ENCODE results near the gene ELP6. TPM values are rescaled to one million over a fixed set of nuclear protein-coding genes. Genes with fewer than 3 reads are reported as not detected.

Gene ELP6
- total RNA-seq, 1 experiment from 2014 or later, result 62.0 TPM

DNA sequence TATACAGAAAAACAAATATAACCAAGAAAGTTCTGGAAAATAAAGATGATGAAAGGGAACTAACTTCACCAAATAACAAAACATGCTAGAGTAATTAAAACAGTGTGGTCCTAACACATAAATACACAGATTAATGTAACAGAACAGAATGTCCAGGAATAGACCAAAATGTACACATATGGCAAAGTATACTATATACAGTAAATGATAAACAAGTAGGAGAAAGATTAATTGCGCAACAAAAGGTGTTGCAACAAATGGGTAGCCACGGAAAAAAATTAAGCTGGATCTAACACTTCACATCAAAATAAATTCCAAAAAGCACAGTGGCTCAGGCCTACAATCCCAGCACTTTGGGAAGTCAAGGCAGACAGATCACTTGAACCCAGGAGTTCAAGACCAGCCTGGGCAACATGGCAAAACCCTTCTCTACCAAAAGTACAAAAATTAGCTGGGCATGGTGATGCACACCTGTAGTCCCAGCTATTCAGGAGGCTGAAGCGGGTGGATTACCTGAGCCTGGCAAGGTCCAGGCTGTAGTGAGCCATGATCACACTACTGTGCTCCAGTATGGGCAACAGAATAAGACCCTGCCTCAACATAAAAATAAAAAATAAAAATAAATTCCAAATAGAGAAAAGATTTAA, 57.6 kb downstream of the ELP6 start:
- Mint-ChIP-seq H3K27ac (no peak overlapping the region), H3K4me3 (no peak overlapping the region), H3K9me3 (peaks cover 13% of the 10 kb centered on the region), H3K4me1 (no peaks in the 10 kb centered on the region), H3K27me3 (ENCODE audit: low read depth) (no peaks in the 10 kb centered on the region), H3K36me3 (peaks cover 16% of the 10 kb centered on the region)
- ChIA-PET CTCF (interaction anchor here (2.1 kb wide), 1 partner anchor 35 kb away, joined by 7 read pairs; no protein-coding TSS in a partner anchor), POLR2A (no interaction called here)
- DNase-seq (ENCODE audit: low spot score) (no peak), ATAC-seq (no peak)
- TF ChIP-seq SMAD3 (CRISPR knock-in tag; IDR thresholded peaks at IDR 0.05; ENCODE audit: borderline replicate concordance) (no peak), MXD4 (CRISPR knock-in tag; IDR thresholded peaks at IDR 0.05; ENCODE audit: borderline replicate concordance) (no peak), ZNF423 (CRISPR knock-in tag; IDR thresholded peaks at IDR 0.05) (no peak), RELA (CRISPR knock-in tag; IDR thresholded peaks at IDR 0.05; ENCODE audit: borderline replicate concordance) (no peak), CREM (CRISPR knock-in tag; IDR thresholded peaks at IDR 0.05) (no peak), MYBL2 (CRISPR knock-in tag; IDR thresholded peaks at IDR 0.05) (no peak), FOXP1 (CRISPR knock-in tag; IDR thresholded peaks at IDR 0.05; ENCODE audit: borderline replicate concordance) (no peak), NFYB (CRISPR knock-in tag; conservative IDR thresholded peaks at IDR 0.05; ENCODE audit: low read depth) (no peak), JAZF1 (CRISPR knock-in tag; IDR thresholded peaks at IDR 0.05) (no peak), NR3C1 (CRISPR knock-in tag; conservative IDR thresholded peaks at IDR 0.05; ENCODE audit: low read depth) (no peak), ZNF121 (CRISPR knock-in tag; IDR thresholded peaks at IDR 0.05) (no peak), HMGA2 (CRISPR knock-in tag; IDR thresholded peaks at IDR 0.05) (no peak)
- TF ChIP-seq, protein P1, sequence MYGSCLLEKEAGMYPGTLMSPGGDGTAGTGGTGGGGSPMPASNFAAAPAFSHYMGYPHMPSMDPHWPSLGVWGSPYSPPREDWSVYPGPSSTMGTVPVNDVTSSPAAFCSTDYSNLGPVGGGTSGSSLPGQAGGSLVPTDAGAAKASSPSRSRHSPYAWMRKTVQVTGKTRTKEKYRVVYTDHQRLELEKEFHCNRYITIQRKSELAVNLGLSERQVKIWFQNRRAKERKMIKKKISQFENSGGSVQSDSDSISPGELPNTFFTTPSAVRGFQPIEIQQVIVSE (CRISPR knock-in tag; IDR thresholded peaks at IDR 0.05; ENCODE audit: borderline replicate concordance), result no peak
- TF ChIP-seq, protein P2, sequence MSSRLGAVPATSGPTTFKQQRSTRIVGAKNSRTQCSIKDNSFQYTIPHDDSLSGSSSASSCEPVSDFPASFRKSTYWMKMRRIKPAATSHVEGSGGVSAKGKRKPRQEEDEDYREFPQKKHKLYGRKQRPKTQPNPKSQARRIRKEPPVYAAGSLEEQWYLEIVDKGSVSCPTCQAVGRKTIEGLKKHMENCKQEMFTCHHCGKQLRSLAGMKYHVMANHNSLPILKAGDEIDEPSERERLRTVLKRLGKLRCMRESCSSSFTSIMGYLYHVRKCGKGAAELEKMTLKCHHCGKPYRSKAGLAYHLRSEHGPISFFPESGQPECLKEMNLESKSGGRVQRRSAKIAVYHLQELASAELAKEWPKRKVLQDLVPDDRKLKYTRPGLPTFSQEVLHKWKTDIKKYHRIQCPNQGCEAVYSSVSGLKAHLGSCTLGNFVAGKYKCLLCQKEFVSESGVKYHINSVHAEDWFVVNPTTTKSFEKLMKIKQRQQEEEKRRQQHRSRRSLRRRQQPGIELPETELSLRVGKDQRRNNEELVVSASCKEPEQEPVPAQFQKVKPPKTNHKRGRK (CRISPR knock-in tag; IDR thresholded peaks at IDR 0.05; ENCODE audit: borderline replicate concordance), result no peak
- TF ChIP-seq, protein P3, sequence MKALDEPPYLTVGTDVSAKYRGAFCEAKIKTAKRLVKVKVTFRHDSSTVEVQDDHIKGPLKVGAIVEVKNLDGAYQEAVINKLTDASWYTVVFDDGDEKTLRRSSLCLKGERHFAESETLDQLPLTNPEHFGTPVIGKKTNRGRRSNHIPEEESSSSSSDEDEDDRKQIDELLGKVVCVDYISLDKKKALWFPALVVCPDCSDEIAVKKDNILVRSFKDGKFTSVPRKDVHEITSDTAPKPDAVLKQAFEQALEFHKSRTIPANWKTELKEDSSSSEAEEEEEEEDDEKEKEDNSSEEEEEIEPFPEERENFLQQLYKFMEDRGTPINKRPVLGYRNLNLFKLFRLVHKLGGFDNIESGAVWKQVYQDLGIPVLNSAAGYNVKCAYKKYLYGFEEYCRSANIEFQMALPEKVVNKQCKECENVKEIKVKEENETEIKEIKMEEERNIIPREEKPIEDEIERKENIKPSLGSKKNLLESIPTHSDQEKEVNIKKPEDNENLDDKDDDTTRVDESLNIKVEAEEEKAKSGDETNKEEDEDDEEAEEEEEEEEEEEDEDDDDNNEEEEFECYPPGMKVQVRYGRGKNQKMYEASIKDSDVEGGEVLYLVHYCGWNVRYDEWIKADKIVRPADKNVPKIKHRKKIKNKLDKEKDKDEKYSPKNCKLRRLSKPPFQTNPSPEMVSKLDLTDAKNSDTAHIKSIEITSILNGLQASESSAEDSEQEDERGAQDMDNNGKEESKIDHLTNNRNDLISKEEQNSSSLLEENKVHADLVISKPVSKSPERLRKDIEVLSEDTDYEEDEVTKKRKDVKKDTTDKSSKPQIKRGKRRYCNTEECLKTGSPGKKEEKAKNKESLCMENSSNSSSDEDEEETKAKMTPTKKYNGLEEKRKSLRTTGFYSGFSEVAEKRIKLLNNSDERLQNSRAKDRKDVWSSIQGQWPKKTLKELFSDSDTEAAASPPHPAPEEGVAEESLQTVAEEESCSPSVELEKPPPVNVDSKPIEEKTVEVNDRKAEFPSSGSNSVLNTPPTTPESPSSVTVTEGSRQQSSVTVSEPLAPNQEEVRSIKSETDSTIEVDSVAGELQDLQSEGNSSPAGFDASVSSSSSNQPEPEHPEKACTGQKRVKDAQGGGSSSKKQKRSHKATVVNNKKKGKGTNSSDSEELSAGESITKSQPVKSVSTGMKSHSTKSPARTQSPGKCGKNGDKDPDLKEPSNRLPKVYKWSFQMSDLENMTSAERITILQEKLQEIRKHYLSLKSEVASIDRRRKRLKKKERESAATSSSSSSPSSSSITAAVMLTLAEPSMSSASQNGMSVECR (CRISPR knock-in tag; IDR thresholded peaks at IDR 0.05; ENCODE audit: borderline replicate concordance), result no peak
- TF ChIP-seq, protein P4, sequence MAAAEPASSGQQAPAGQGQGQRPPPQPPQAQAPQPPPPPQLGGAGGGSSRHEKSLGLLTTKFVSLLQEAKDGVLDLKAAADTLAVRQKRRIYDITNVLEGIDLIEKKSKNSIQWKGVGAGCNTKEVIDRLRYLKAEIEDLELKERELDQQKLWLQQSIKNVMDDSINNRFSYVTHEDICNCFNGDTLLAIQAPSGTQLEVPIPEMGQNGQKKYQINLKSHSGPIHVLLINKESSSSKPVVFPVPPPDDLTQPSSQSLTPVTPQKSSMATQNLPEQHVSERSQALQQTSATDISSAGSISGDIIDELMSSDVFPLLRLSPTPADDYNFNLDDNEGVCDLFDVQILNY (CRISPR knock-in tag; IDR thresholded peaks at IDR 0.05), result no peak
- TF ChIP-seq, protein P5, sequence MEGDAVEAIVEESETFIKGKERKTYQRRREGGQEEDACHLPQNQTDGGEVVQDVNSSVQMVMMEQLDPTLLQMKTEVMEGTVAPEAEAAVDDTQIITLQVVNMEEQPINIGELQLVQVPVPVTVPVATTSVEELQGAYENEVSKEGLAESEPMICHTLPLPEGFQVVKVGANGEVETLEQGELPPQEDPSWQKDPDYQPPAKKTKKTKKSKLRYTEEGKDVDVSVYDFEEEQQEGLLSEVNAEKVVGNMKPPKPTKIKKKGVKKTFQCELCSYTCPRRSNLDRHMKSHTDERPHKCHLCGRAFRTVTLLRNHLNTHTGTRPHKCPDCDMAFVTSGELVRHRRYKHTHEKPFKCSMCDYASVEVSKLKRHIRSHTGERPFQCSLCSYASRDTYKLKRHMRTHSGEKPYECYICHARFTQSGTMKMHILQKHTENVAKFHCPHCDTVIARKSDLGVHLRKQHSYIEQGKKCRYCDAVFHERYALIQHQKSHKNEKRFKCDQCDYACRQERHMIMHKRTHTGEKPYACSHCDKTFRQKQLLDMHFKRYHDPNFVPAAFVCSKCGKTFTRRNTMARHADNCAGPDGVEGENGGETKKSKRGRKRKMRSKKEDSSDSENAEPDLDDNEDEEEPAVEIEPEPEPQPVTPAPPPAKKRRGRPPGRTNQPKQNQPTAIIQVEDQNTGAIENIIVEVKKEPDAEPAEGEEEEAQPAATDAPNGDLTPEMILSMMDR (IDR thresholded peaks at IDR 0.05), result no peak
- TF ChIP-seq, protein P6, sequence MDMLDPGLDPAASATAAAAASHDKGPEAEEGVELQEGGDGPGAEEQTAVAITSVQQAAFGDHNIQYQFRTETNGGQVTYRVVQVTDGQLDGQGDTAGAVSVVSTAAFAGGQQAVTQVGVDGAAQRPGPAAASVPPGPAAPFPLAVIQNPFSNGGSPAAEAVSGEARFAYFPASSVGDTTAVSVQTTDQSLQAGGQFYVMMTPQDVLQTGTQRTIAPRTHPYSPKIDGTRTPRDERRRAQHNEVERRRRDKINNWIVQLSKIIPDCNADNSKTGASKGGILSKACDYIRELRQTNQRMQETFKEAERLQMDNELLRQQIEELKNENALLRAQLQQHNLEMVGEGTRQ (CRISPR knock-in tag; IDR thresholded peaks at IDR 0.05), result no peak
- TF ChIP-seq, protein P7, sequence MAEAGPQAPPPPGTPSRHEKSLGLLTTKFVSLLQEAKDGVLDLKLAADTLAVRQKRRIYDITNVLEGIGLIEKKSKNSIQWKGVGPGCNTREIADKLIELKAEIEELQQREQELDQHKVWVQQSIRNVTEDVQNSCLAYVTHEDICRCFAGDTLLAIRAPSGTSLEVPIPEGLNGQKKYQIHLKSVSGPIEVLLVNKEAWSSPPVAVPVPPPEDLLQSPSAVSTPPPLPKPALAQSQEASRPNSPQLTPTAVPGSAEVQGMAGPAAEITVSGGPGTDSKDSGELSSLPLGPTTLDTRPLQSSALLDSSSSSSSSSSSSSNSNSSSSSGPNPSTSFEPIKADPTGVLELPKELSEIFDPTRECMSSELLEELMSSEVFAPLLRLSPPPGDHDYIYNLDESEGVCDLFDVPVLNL (CRISPR knock-in tag; IDR thresholded peaks at IDR 0.05; ENCODE audit: borderline replicate concordance, low read depth), result no peak

Data from WTC11 (cell line).